Esophagus muscularis mucosa (tissue), 4 donors: ENCODE data around the gene PLXDC2. TPM values are rescaled to one million over a fixed set of nuclear protein-coding genes. Genes with fewer than 3 reads are reported as not detected.

Experiments used
- DNase-seq: peaks from one replicate; pipeline ENCODE4 v3.0.0-alpha.2; 2017; ENCODE audit errors: extremely low spot score
- H3K27ac ChIP-seq, 4 donors: fragments of 200-600 bp; sonication (generic); replicated peaks in 1 of 4; 1 replicate in 3 of 4; 2 replicates in 1 of 4; pipeline ENCODE4 v1.5.1; 2016 to 2019; ENCODE audit warnings: mild to moderate bottlenecking in 1 of 4
- H3K27me3 ChIP-seq, 4 donors: fragments of 200-600 bp; sonication (generic); one replicate each; pipeline versions ENCODE4 v1.5.1 to v1.6.0; 2016 to 2019
- H3K36me3 ChIP-seq, 4 donors: fragments of 200-600 bp; sonication (generic); one replicate each; pipeline ENCODE4 v1.5.1; 2016 to 2019
- H3K4me1 ChIP-seq, 4 donors: fragments of 200-600 bp; sonication (generic); one replicate each; pipeline ENCODE4 v1.5.1; 2016 to 2019
- H3K4me3 ChIP-seq, 4 donors: fragments of 200-600 bp; sonication (generic); 1 replicate in 2 of 4; 2 replicates in 2 of 4; pipeline ENCODE4 v1.5.1; 2016 to 2019; ENCODE audit warnings: mild to moderate bottlenecking in 4 of 4, moderate library complexity in 1 of 4
- H3K9me3 ChIP-seq, 4 donors: fragments of 200-600 bp; sonication (generic); 1 replicate in 3 of 4; 2 replicates in 1 of 4; pipeline ENCODE4 v1.5.1; 2016 to 2019
- CTCF ChIP-seq, 3 experiments: fragments of 200-600 bp in 2 of 3; fragments of 450-650 bp in 1 of 3; sonication (generic) in 2 of 3; IDR thresholded peaks; one replicate each; pipeline ENCODE4 v1.5.1; 2017 to 2019; ENCODE audit warnings: antibody characterized with exemption in 3 of 3, mild to moderate bottlenecking in 2 of 3, moderate library complexity in 1 of 3
- EP300 ChIP-seq: sonication (generic); formaldehyde crosslinking; IDR thresholded peaks from one replicate; pipeline ENCODE4 v1.6.1; 2017; ENCODE audit warnings: antibody characterized with exemption
- POLR2A ChIP-seq: fragments of 450-650 bp; IDR thresholded peaks from one replicate; pipeline ENCODE4 v1.6.1; 2017; ENCODE audit warnings: antibody characterized with exemption, moderate library complexity, mild to moderate bottlenecking, low read depth
- POLR2AphosphoS5 ChIP-seq, 2 donors: sonication (generic); formaldehyde crosslinking; IDR thresholded peaks; one replicate each; pipeline ENCODE4 v1.6.1; 2017; ENCODE audit warnings: antibody characterized with exemption in 2 of 2
- WGBS: methylation state at CpG from one replicate; pipeline ENCODE4 v1.1.5; 2018; 5-methylcytosine and 5-hydroxymethylcytosine counted together
- intact Hi-C: fragments of 100-400 bp; cut with DNase I; formaldehyde crosslinking; loops from one replicate; pipeline ENCODE4 v1.15.1; 2023
- total RNA-seq, 4 donors: library from RNA; depleted of rRNA; stranded (reverse); fragments of >200 nt; gene quantifications; one replicate each; pipeline versions ENCODE4 v1.1.0 to v1.2.1, GENCODE V29; 2016

Gene PLXDC2
- total RNA-seq, 4 donors from 2014 or later: 28.7 to 54.2 (median 42.4) TPM

DNA sequence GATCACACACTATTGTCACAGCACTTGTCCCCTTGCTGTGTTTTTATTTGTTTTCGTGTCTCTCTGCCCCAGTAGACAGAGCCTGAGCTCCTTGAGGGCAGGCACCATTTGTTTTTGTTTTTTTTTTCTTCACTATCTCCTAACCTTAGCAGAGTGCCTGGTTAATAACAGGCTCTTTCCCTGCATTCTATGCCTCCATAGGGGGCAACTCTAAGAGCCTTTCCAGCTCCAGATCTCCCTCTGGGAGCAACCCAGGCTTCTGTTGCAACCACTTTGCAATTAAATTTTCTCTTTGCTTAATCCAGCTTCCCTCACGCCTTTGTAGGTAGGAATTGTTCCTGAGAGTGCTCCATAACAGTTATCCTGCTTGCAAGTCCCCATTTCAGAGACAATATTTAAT, 148.4 kb downstream of the PLXDC2 start:
- Histone ChIP-seq H3K9me3 (no peaks in the 10 kb centered on the region), H3K27ac (no peak overlapping the region), H3K4me1 (peaks cover 0 to 3% (median under 1%) of the 10 kb centered on the region in 4 donors), H3K4me3 (no peak overlapping the region), H3K36me3 (no peaks in the 10 kb centered on the region), H3K27me3 (no peaks in the 10 kb centered on the region)
- intact Hi-C loops: no loop called here
- 93% methylated on average over 2 of the region's 2 CpGs for WGBS
- TF ChIP-seq POLR2A (no peak), CTCF (IDR thresholded peaks at IDR 0.05) (no peak), POLR2AphosphoS5 (IDR thresholded peaks at IDR 0.05) (no peak)
- DNase-seq: no peak

GRCh38 chr10:19966751-19967150, 150.5 kb downstream of the PLXDC2 start:
- no peak overlapping the region for H3K4me3 ChIP-seq
- intact Hi-C loops: no loop called here
- TF ChIP-seq CTCF (IDR thresholded peaks at IDR 0.05) (no peak), EP300 (no peak), POLR2AphosphoS5 (IDR thresholded peaks at IDR 0.05) (no peak), POLR2A (no peak)
- 82% methylated on average over 7 of the region's 7 CpGs for WGBS
- no peak overlapping the region for H3K27ac ChIP-seq
- no peak for DNase-seq
- H3K36me3 ChIP-seq: no peaks in the 10 kb centered on the region
- H3K27me3 ChIP-seq: no peaks in the 10 kb centered on the region
- H3K4me1 ChIP-seq: peaks cover 4 to 10% (median 6%) of the 10 kb centered on the region in 4 donors
- H3K9me3 ChIP-seq: no peaks in the 10 kb centered on the region

- no peaks in the 10 kb centered on the region for H3K9me3 ChIP-seq
- H3K4me3 ChIP-seq: no peak overlapping the region
- DNase-seq: no peak
- peaks cover 4 to 10% (median 6%) of the 10 kb centered on the region in 4 donors for H3K4me1 ChIP-seq
- no peaks in the 10 kb centered on the region for H3K27me3 ChIP-seq
- no peak for TF ChIP-seq CTCF (IDR thresholded peaks at IDR 0.05)
- no peak for TF ChIP-seq EP300
- no peak for TF ChIP-seq POLR2AphosphoS5 (IDR thresholded peaks at IDR 0.05)
- TF ChIP-seq POLR2A: no peak
- H3K36me3 ChIP-seq: no peaks in the 10 kb centered on the region
- intact Hi-C loops: no loop called here
- no peak overlapping the region for H3K27ac ChIP-seq
- WGBS: 70% methylated on average over 3 of the region's 3 CpGs
Observed at GRCh38 chr10:19967981-19968380, 151.7 kb downstream of the PLXDC2 start.

- TF ChIP-seq POLR2AphosphoS5 (IDR thresholded peaks at IDR 0.05) (no peak), CTCF (IDR thresholded peaks at IDR 0.05) (no peak), EP300 (no peak), POLR2A (no peak)
- no peak overlapping the region for H3K4me3 ChIP-seq
- no peak for DNase-seq
- H3K27me3 ChIP-seq: no peaks in the 10 kb centered on the region
- H3K27ac ChIP-seq: no peak overlapping the region
- peaks cover 4 to 10% (median 6%) of the 10 kb centered on the region in 4 donors for H3K4me1 ChIP-seq
- intact Hi-C loops: no loop called here
- H3K36me3 ChIP-seq: no peaks in the 10 kb centered on the region
- H3K9me3 ChIP-seq: no peaks in the 10 kb centered on the region
Observed at GRCh38 chr10:19968745-19969144, 152.5 kb downstream of the PLXDC2 start.

DNA sequence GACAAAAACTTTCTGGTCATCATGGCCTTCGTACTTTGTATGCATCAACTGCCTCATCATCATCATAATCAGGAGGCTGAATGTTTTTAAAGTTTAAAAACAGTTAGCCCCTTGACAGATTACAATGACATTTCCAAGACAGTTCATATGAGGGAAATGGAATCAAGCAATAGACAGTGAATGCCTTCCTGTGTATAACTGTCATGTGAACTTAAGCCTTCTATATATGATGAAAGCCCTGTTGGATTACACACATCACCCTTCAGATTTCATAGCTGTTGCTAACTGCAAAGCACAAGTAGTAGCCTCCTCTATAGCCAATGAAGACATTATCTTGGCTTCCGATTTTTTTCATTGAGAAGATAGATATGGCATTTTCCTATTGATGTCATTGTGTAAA, 154.0 kb downstream of the PLXDC2 start:
- Histone ChIP-seq H3K27ac (no peak overlapping the region), H3K9me3 (no peaks in the 10 kb centered on the region), H3K4me1 (peaks cover 4 to 10% (median 6%) of the 10 kb centered on the region in 4 donors), H3K4me3 (no peak overlapping the region), H3K36me3 (no peaks in the 10 kb centered on the region), H3K27me3 (no peaks in the 10 kb centered on the region)
- DNase-seq: no peak
- 88% methylated on average over 2 of the region's 2 CpGs for WGBS
- TF ChIP-seq CTCF (IDR thresholded peaks at IDR 0.05) (no peak), POLR2AphosphoS5 (IDR thresholded peaks at IDR 0.05) (no peak), POLR2A (no peak), EP300 (no peak)
- intact Hi-C loops: no loop called here
